ENCODE data around the gene TIFAB.
A peak's percentile ranks its signal among the peaks of the same experiment; 100 is the strongest.
"Not testable (repeated sequence)": the region's sequence is repeated elsewhere in the genome, so short reads cannot be mapped to it uniquely, and the experiment has no call there.

The TIFAB gene, protein sequence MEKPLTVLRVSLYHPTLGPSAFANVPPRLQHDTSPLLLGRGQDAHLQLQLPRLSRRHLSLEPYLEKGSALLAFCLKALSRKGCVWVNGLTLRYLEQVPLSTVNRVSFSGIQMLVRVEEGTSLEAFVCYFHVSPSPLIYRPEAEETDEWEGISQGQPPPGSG

DNA sequence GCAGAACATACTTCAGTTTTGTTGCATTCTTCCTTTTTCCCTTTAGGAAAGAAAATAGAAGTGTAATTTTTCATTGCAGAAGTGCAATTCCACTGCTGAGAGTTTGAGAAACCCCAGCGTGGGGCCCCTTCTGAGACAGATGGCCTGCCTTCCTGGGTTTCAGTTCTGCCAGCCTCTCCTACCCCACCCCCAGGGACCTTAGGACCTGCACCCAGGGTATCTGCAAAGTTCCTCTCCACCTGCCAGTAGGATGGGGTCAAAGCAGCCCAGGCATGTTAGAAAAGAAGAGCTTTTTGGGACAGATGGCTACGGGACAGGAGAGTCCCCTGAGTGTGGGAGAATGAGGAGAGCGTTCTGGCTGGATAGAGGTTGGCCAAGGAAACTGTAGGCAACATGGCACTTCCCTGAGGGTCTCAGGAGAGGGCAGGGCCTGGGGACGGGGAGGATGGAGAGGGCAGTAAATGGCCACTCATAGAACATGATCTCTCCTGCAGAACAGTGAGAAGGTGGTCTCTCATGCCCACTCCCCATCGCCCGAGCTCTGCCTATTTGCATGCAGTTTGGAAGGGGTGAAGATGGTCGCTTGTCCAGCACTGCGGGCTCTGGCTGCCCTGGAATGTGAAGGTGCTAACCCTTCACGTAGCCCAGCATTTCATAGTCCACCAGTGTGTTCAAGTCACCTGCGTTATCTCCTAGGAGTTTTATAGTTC lies at the start of gene TIFAB:
Gene TIFAB, minus strand, starts transcription at position 31 of the 710 bp plus-strand sequence. CDS start 2,412 bp downstream, outside the sequence.
- no peaks in the 10 kb centered on the region for H3K27me3 ChIP-seq (ENCODE audit: insufficient read depth, low read depth, severe bottlenecking)
- no peak for DNase-seq

GRCh38 chr5:135498637-135498995 lies 46.5 kb upstream of the TIFAB start:
- peaks cover 5% of the 10 kb centered on the region for H3K9me3 ChIP-seq (ENCODE audit: severe bottlenecking)
- TF ChIP-seq, protein P1, sequence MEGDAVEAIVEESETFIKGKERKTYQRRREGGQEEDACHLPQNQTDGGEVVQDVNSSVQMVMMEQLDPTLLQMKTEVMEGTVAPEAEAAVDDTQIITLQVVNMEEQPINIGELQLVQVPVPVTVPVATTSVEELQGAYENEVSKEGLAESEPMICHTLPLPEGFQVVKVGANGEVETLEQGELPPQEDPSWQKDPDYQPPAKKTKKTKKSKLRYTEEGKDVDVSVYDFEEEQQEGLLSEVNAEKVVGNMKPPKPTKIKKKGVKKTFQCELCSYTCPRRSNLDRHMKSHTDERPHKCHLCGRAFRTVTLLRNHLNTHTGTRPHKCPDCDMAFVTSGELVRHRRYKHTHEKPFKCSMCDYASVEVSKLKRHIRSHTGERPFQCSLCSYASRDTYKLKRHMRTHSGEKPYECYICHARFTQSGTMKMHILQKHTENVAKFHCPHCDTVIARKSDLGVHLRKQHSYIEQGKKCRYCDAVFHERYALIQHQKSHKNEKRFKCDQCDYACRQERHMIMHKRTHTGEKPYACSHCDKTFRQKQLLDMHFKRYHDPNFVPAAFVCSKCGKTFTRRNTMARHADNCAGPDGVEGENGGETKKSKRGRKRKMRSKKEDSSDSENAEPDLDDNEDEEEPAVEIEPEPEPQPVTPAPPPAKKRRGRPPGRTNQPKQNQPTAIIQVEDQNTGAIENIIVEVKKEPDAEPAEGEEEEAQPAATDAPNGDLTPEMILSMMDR (IDR thresholded peaks at IDR 0.05; ENCODE audit: low read depth, low read length), result no peak
- no peak for DNase-seq
- H3K27ac ChIP-seq, result peak overlapping the region; percentile 59
- H3K36me3 ChIP-seq, result no peaks in the 10 kb centered on the region
- no peaks in the 10 kb centered on the region for H3K27me3 ChIP-seq (ENCODE audit: insufficient read depth, low read depth, severe bottlenecking)
- no peak overlapping the region for H3K4me3 ChIP-seq (ENCODE audit: low read depth, low read length)

More for the DNA sequence above, at the start of gene TIFAB:
- TF ChIP-seq, protein P1 (IDR thresholded peaks at IDR 0.05; ENCODE audit: low read depth, low read length), result no peak
- no peak within 1 kb of the TSS for H3K27ac ChIP-seq
- no peaks in the 10 kb centered on the region for H3K36me3 ChIP-seq
- H3K9me3 ChIP-seq (ENCODE audit: severe bottlenecking), result no peaks in the 10 kb centered on the region
- no peak within 1 kb of the TSS for H3K4me3 ChIP-seq (ENCODE audit: low read depth, low read length)

- Histone ChIP-seq H3K36me3 (no peaks in the 10 kb centered on the region), H3K4me3 (ENCODE audit: low read depth, low read length) (no peak overlapping the region), H3K27ac (peak overlapping the region; percentile 59), H3K27me3 (ENCODE audit: insufficient read depth, low read depth, severe bottlenecking) (no peaks in the 10 kb centered on the region), H3K9me3 (ENCODE audit: severe bottlenecking) (peaks cover 5% of the 10 kb centered on the region)
- TF ChIP-seq, protein P1 (IDR thresholded peaks at IDR 0.05; ENCODE audit: low read depth, low read length), result no peak
- peak; percentile 66 for DNase-seq
Measured at GRCh38 chr5:135497971-135498636, 46.0 kb upstream of the TIFAB start.

- H3K4me3 ChIP-seq (ENCODE audit: low read depth, low read length); DNase-seq; H3K27ac ChIP-seq; H3K27me3 ChIP-seq (ENCODE audit: insufficient read depth, low read depth, severe bottlenecking); H3K9me3 ChIP-seq (ENCODE audit: severe bottlenecking); H3K36me3 ChIP-seq: not testable (repeated sequence)
Measured at GRCh38 chr5:135495531-135495930, 43.4 kb upstream of the TIFAB start.

DNA sequence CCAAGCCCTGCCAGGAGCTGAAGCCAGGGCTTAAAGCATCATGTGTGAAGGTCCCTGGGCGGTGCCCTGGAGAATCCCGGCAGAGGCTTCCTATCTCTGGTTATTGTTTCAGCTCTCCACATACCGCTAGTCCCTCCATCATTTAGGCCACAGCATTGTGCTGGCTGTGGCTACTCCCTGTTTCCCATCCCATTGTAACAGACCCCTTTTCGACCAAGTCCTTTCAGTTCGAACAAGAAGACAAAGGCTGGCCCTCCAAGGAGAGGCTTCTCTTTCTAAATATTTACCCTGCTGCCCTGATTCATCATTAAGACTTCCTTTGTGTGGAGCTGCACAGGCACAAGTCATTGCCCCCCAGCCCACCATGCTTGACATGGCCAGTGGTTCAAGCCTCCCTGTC lies 42.0 kb upstream of the TIFAB start:
- Histone ChIP-seq H3K27me3 (ENCODE audit: insufficient read depth, low read depth, severe bottlenecking) (no peaks in the 10 kb centered on the region), H3K9me3 (ENCODE audit: severe bottlenecking) (peaks cover 5% of the 10 kb centered on the region), H3K4me3 (ENCODE audit: low read depth, low read length) (no peak overlapping the region), H3K27ac (no peak overlapping the region), H3K36me3 (no peaks in the 10 kb centered on the region)
- no peak for DNase-seq
- TF ChIP-seq, protein P1 (IDR thresholded peaks at IDR 0.05; ENCODE audit: low read depth, low read length), result no peak

DNA sequence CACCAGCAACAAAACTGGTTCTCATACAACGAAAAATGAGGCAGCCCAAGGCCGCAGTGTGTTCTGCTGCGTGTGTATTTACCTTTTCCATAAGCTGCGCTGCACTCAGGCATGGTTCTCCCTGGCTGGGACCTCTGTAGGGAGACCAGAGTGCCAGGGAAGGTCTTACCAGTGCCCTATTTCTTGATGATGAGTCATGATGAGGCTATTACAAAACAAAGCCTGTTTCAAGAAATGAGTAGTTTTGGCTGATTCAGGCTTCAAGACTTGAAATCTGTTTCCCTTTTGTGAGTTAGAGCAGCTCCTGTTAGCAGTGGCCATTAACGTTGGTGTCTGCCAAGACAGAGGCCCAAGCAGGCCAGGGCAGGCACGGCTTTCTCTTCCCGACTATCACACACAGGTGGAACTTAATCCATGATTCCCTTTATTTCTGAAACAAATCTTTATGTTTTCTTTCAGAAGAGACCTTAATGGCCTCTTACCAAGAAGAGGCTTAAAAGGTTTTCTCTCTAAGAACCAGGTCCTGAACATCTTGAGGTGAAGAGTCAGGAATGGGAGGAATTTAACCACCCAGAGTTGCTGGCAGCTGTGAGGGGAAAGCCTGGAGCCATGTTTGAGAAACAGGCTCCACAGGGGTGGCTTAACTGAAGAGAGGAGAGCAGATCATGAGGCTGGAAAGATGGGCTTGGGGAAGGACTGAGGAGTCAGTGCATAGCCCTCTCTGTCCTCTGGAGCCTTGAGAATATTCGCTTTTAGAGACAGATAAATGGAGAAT lies 41.4 kb upstream of the TIFAB start:
- no peaks in the 10 kb centered on the region for H3K27me3 ChIP-seq (ENCODE audit: insufficient read depth, low read depth, severe bottlenecking)
- H3K4me3 ChIP-seq (ENCODE audit: low read depth, low read length), result no peak overlapping the region
- no peak for DNase-seq
- TF ChIP-seq, protein P1 (IDR thresholded peaks at IDR 0.05; ENCODE audit: low read depth, low read length), result no peak
- peaks cover 5% of the 10 kb centered on the region for H3K9me3 ChIP-seq (ENCODE audit: severe bottlenecking)
- no peaks in the 10 kb centered on the region for H3K36me3 ChIP-seq
- no peak overlapping the region for H3K27ac ChIP-seq
